Endothelial cell of umbilical vein (primary cell): Measurements from ENCODE around the gene ICAM1. TPM values are rescaled to one million over a fixed set of nuclear protein-coding genes. Genes with fewer than 3 reads are reported as not detected.

ENCODE experiments used
- BruUV-seq: library from RNA; stranded (reverse); fragments of 400-500 nt; replicated peaks from 2 replicates; lab custom pipeline; 2021; lab: Mats Ljungman, UMichigan
- CTCF ChIA-PET: fragments of 300-600, 350-600 bp; sonication (Branson Sonifier 250); formaldehyde crosslinking; loops from one replicate; lab custom pipeline; 2021; ENCODE audit warnings: antibody characterized with exemption, inconsistent platforms; lab: Charles Lee
- POLR2A ChIA-PET: fragments of 300-600, 350-600 bp; sonication (Branson Sonifier 250); formaldehyde crosslinking; loops from one replicate; lab custom pipeline; 2021; ENCODE audit warnings: antibody characterized with exemption, inconsistent platforms; lab: Charles Lee
- DNase-seq: peaks from one replicate; pipeline ENCODE4 v3.0.0-alpha.2; 2011; ENCODE audit warnings: low read depth, low spot score
- FAIRE-seq: peaks from 2 replicates; lab custom pipeline; 2011; peaks lifted over from hg19 to GRCh38; lab: Jason Lieb, UNC
- H2AFZ ChIP-seq: 2 replicates; pipeline ENCODE4 v1.6.0; 2012; ENCODE audit warnings: low read depth, low read length, control low read depth, inconsistent platforms
- H3K27ac ChIP-seq: 2 replicates; pipeline ENCODE4 v1.5.1; 2011; ENCODE audit warnings: low read depth, mild to moderate bottlenecking, control low read depth, low read length, moderate library complexity; ENCODE audit not compliant: insufficient read depth
- H3K27me3 ChIP-seq, 2 experiments: 2 replicates each; pipeline versions ENCODE4 v1.6.0 to v1.6.1; 2011; ENCODE audit warnings: low read length in 2 of 2, mixed read lengths in 1 of 2; ENCODE audit not compliant: control insufficient read depth in 2 of 2, insufficient read depth in 2 of 2
- H3K36me3 ChIP-seq, 2 experiments: 2 replicates in 1 of 2; 3 replicates in 1 of 2; pipeline ENCODE4 v1.5.1; 2011; ENCODE audit warnings: low read length in 2 of 2, mild to moderate bottlenecking in 1 of 2, moderate library complexity in 1 of 2; ENCODE audit not compliant: control insufficient read depth in 2 of 2, insufficient read depth in 2 of 2; ENCODE audit errors: extremely low read depth in 1 of 2
- H3K4me1 ChIP-seq: 3 replicates; pipeline ENCODE4 v1.5.1; 2011; ENCODE audit warnings: mild to moderate bottlenecking, low read length; ENCODE audit not compliant: control insufficient read depth, insufficient read depth; ENCODE audit errors: extremely low read depth
- H3K4me2 ChIP-seq: 2 replicates; pipeline ENCODE4 v1.6.1; 2011; ENCODE audit warnings: low read length, control low read depth, mixed read lengths; ENCODE audit not compliant: insufficient read depth
- H3K4me3 ChIP-seq, 3 experiments: fragments of 200-600 bp in 1 of 3; sonication (generic), shearing (Covaris generic) in 1 of 3; replicated peaks in 1 of 3; 2 replicates each; pipeline ENCODE4 v1.5.1; 2011 to 2016; ENCODE audit warnings: control low read depth in 3 of 3, low read length in 3 of 3, mild to moderate bottlenecking in 2 of 3, inconsistent platforms in 1 of 3, low read depth in 1 of 3, moderate library complexity in 1 of 3; ENCODE audit not compliant: insufficient read depth in 1 of 3
- H3K79me2 ChIP-seq: 2 replicates; pipeline ENCODE4 v1.6.0; 2012; ENCODE audit warnings: low read length, inconsistent platforms; ENCODE audit not compliant: control insufficient read depth, insufficient read depth
- H3K9ac ChIP-seq: replicated peaks from 2 replicates; pipeline ENCODE3; 2011; ENCODE audit warnings: low read length, control low read depth; ENCODE audit not compliant: insufficient read depth; ENCODE audit errors: extremely low read depth
- H3K9me1 ChIP-seq: replicated peaks from 3 replicates; pipeline ENCODE4 v1.6.0; 2011; ENCODE audit warnings: mild to moderate bottlenecking, low read length; ENCODE audit not compliant: control insufficient read depth, insufficient read depth; ENCODE audit errors: extremely low read depth
- H3K9me3 ChIP-seq: replicated peaks from 2 replicates; pipeline ENCODE4 v1.5.1; 2012; ENCODE audit warnings: low read length, inconsistent platforms; ENCODE audit not compliant: control insufficient read depth, insufficient read depth
- H4K20me1 ChIP-seq: replicated peaks from 2 replicates; pipeline ENCODE3; 2011; ENCODE audit warnings: mild to moderate bottlenecking, low read length; ENCODE audit not compliant: control insufficient read depth, insufficient read depth; ENCODE audit errors: extremely low read depth
- EZH2 ChIP-seq: IDR thresholded peaks from 2 replicates; pipeline ENCODE4 v1.6.1; 2012; ENCODE audit warnings: borderline replicate concordance, low read depth, mild to moderate bottlenecking, moderate library complexity, low read length, inconsistent platforms; ENCODE audit not compliant: severe bottlenecking
- FOS ChIP-seq: IDR thresholded peaks from 2 replicates; pipeline ENCODE4 v1.6.1; 2011; ENCODE audit warnings: mild to moderate bottlenecking, low read length, moderate library complexity, borderline replicate concordance; ENCODE audit not compliant: insufficient read depth
- GATA2 ChIP-seq: IDR thresholded peaks from 2 replicates; pipeline ENCODE4 v1.7.0; 2011; ENCODE audit warnings: low read depth, mild to moderate bottlenecking, moderate library complexity, mixed read lengths, low read length; ENCODE audit not compliant: insufficient read length, insufficient read depth
- JUN ChIP-seq: IDR thresholded peaks from 2 replicates; pipeline ENCODE4 v1.6.1; 2011; ENCODE audit warnings: borderline replicate concordance, low read depth; ENCODE audit not compliant: insufficient read length, insufficient read depth
- MAX ChIP-seq: IDR thresholded peaks from 2 replicates; pipeline ENCODE4 v1.6.1; 2011; ENCODE audit not compliant: insufficient read depth, insufficient read length
- MYC ChIP-seq: IDR thresholded peaks from one replicate; pipeline ENCODE4 v1.6.1; 2011; ENCODE audit warnings: mild to moderate bottlenecking, low read depth, low read length
- POLR2A ChIP-seq: IDR thresholded peaks from 2 replicates; pipeline ENCODE4 v1.6.1; 2012; ENCODE audit warnings: low read depth, mild to moderate bottlenecking, control low read depth, low read length
- POLR2AphosphoS5 ChIP-seq: IDR thresholded peaks from 2 replicates; pipeline ENCODE4 v1.6.1; 2012; ENCODE audit warnings: low read depth, mild to moderate bottlenecking, control low read depth, low read length, moderate library complexity; ENCODE audit not compliant: insufficient read depth
- dilution Hi-C: fragments of 300-500 bp; cut with MboI; formaldehyde crosslinking; loops from one replicate; pipeline ENCODE4 v1.15.0; 2019; ENCODE audit warnings: low sequenced_read_pairs; ENCODE audit not compliant: extremely low pct_ligation_motif_present
- intact Hi-C: fragments of 100-400 bp; cut with micrococcal nuclease; formaldehyde crosslinking; loops from one replicate; pipeline ENCODE4 v1.10.0; 2022
- polyA plus RNA-seq, 4 experiments: library from polyadenylated mRNA; depleted of rRNA in 3 of 4; stranded (reverse) in 3 of 4; unstranded in 1 of 4; fragments of >200 nt; gene quantifications; 2 replicates each; pipeline versions ENCODE4 v1.2.1 to v1.2.3, GENCODE V29; 2011 to 2012; ENCODE audit warnings: missing spikeins in 1 of 4
- total RNA-seq: library from RNA; stranded (reverse); gene quantifications from 2 replicates; pipeline ENCODE4 v1.2.3, GENCODE V29; 2021
- TF ChIP-seq, protein P1 (sequence below), 2 donors: IDR thresholded peaks; 1 replicate in 1 of 2; 2 replicates in 1 of 2; pipeline ENCODE4 v1.5.1; 2011; ENCODE audit warnings: low read length in 2 of 2, mild to moderate bottlenecking in 2 of 2, moderate library complexity in 2 of 2, control low read depth in 1 of 2, inconsistent platforms in 1 of 2, low read depth in 1 of 2; ENCODE audit not compliant: insufficient read depth in 1 of 2; ENCODE audit errors: extremely low read depth in 1 of 2

Gene ICAM1
- total and polyA plus RNA-seq, 2 donors (not counting 3 experiments of a cell fraction or from before 2014, with no cell fraction given), result 20.5 to 30.4 TPM

- TF ChIP-seq JUN (no peak), EZH2 (no peak), MYC (no peak), POLR2A (no peak), MAX (no peak), POLR2AphosphoS5 (no peak), FOS (no peak), GATA2 (no peak)
- TF ChIP-seq, protein P1, sequence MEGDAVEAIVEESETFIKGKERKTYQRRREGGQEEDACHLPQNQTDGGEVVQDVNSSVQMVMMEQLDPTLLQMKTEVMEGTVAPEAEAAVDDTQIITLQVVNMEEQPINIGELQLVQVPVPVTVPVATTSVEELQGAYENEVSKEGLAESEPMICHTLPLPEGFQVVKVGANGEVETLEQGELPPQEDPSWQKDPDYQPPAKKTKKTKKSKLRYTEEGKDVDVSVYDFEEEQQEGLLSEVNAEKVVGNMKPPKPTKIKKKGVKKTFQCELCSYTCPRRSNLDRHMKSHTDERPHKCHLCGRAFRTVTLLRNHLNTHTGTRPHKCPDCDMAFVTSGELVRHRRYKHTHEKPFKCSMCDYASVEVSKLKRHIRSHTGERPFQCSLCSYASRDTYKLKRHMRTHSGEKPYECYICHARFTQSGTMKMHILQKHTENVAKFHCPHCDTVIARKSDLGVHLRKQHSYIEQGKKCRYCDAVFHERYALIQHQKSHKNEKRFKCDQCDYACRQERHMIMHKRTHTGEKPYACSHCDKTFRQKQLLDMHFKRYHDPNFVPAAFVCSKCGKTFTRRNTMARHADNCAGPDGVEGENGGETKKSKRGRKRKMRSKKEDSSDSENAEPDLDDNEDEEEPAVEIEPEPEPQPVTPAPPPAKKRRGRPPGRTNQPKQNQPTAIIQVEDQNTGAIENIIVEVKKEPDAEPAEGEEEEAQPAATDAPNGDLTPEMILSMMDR (IDR thresholded peaks at IDR 0.05; ENCODE audit: extremely low read depth in 1 of 2, insufficient read depth in 1 of 2, low read depth in 1 of 2, low read length in 2 of 2), result no peak
- no peaks in the 10 kb centered on the region for H3K79me2 ChIP-seq
- H3K27me3 ChIP-seq, result no peaks in the 10 kb centered on the region
- no peak overlapping the region for H3K4me2 ChIP-seq
- no peak overlapping the region for H3K4me3 ChIP-seq
- H3K36me3 ChIP-seq, result peaks cover 0 to 5% of the 10 kb centered on the region in 2 experiments
- no peak overlapping the region for H3K9ac ChIP-seq
- H2AFZ ChIP-seq, result no peak overlapping the region
- dilution Hi-C loops, result no loop called here
- DNase-seq (no peak), FAIRE-seq (no peak)
- no peaks in the 10 kb centered on the region for H4K20me1 ChIP-seq
- peaks cover under 1% of the 10 kb centered on the region for H3K4me1 ChIP-seq
- ChIA-PET POLR2A (no interaction called here), CTCF (interaction anchor here (0.6 to 10.0 kb wide), 2 partner anchors 44 to 127 kb away, joined by 4 to 606 read pairs; no protein-coding TSS in a partner anchor)
- no peak overlapping the region for H3K27ac ChIP-seq
- intact Hi-C loops, result no loop called here
- no peaks in the 10 kb centered on the region for H3K9me3 ChIP-seq
- no peaks in the 10 kb centered on the region for H3K9me1 ChIP-seq
- BruUV-seq, result no TSS peak
Observed at GRCh38 chr19:10262771-10263170, 8.1 kb upstream of the ICAM1 start.
